Measurements from ENCODE around the gene DTWD1. TPM values are rescaled to one million over a fixed set of nuclear protein-coding genes. Genes with fewer than 3 reads are reported as not detected.
A peak's percentile ranks its signal among the peaks of the same experiment; 100 is the strongest.

Gene DTWD1
- total RNA-seq, 1 donor from 2014 or later = 41.2 TPM

DNA sequence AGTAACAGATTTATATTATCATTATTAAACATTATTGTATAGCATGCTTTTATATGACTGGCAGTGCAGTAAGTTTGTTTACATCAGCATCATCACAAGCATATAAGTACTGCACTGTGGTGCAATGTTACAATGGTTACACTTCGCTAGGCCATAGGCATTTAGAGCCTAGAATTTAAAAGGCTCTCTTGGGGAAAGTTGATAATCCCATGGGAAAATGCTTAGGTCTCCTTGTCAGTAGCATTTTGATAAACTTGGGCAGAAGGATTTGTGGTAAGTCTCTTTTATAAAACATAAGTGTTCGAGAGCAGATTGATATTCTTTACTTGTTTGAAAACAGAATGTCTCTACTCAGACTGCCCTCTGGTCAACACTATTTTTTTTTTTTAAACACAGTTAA, 7.5 kb downstream of the DTWD1 start:
- no peak overlapping the region for H3K4me3 Mint-ChIP-seq
- peaks cover 35% of the 10 kb centered on the region for H3K36me3 Mint-ChIP-seq
- H3K27me3 Mint-ChIP-seq (ENCODE audit: low read depth) = no peaks in the 10 kb centered on the region
- H3K4me1 Mint-ChIP-seq = peaks cover 15% of the 10 kb centered on the region
- no peak overlapping the region for H3K27ac Mint-ChIP-seq
- H3K9me3 Mint-ChIP-seq = peaks cover 10% of the 10 kb centered on the region
- TF ChIP-seq, protein P1, sequence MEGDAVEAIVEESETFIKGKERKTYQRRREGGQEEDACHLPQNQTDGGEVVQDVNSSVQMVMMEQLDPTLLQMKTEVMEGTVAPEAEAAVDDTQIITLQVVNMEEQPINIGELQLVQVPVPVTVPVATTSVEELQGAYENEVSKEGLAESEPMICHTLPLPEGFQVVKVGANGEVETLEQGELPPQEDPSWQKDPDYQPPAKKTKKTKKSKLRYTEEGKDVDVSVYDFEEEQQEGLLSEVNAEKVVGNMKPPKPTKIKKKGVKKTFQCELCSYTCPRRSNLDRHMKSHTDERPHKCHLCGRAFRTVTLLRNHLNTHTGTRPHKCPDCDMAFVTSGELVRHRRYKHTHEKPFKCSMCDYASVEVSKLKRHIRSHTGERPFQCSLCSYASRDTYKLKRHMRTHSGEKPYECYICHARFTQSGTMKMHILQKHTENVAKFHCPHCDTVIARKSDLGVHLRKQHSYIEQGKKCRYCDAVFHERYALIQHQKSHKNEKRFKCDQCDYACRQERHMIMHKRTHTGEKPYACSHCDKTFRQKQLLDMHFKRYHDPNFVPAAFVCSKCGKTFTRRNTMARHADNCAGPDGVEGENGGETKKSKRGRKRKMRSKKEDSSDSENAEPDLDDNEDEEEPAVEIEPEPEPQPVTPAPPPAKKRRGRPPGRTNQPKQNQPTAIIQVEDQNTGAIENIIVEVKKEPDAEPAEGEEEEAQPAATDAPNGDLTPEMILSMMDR (IDR thresholded peaks at IDR 0.05; ENCODE audit: unreplicated experiment) = no peak
- DNase-seq (ENCODE audit: low spot score in 2 of 2, unreplicated experiment in 2 of 2) = no peak

DNA sequence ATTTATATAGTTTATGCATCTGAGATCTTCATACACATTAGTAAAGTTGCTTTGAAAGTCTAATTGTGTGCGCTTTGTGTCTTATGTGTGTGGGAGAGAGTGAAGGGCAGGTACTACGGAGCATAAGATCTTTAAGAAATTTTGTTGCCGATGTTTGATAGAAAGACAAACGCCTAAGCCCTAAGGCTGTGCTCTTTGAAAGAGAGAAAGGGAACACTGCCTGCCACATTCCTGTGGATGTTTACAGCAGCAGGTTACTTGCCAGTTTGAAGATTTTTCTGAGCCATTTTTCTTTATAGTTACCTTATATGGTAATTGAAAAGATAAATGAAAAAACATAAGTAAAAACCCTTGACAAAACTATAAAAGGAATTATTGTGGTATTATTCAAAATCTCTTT, 17.0 kb downstream of the DTWD1 start:
- H3K9me3 Mint-ChIP-seq = no peaks in the 10 kb centered on the region
- H3K4me1 Mint-ChIP-seq = peaks cover 25% of the 10 kb centered on the region

DNA sequence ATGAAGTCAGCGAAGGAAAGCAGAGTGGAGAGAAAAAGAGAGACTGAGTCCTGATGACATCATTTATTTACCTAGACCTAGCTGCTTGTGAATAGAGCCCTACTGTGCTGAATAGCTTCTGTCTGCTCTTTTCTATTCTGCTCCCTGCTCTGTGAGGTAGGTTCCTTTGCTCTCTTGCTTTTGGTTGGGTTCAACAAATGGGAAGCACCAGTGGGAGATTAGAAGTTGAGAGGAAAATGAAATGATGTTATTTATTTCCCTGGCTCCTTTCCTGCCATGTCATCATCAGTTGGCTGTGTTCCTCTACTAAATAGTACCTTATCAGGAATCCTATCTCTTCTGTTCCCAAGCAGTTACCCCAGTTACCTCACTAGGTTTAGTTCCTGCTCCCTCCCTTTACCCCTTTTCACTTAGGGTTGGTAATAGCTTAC, 23.5 kb downstream of the DTWD1 start:
- Mint-ChIP-seq H3K27ac (peak overlapping the region; percentile 36), H3K9me3 (peaks cover 12% of the 10 kb centered on the region)

More for the DNA sequence above, 17.0 kb downstream of the DTWD1 start:
- Mint-ChIP-seq H3K27ac (peak overlapping the region; percentile 89), H3K27me3 (ENCODE audit: low read depth) (no peaks in the 10 kb centered on the region), H3K4me3 (peak overlapping the region; percentile 1), H3K36me3 (peaks cover 21% of the 10 kb centered on the region)
- TF ChIP-seq, protein P1 (IDR thresholded peaks at IDR 0.05; ENCODE audit: unreplicated experiment) = no peak
- DNase-seq (ENCODE audit: low spot score in 2 of 2, unreplicated experiment in 2 of 2) = no peak

DNA sequence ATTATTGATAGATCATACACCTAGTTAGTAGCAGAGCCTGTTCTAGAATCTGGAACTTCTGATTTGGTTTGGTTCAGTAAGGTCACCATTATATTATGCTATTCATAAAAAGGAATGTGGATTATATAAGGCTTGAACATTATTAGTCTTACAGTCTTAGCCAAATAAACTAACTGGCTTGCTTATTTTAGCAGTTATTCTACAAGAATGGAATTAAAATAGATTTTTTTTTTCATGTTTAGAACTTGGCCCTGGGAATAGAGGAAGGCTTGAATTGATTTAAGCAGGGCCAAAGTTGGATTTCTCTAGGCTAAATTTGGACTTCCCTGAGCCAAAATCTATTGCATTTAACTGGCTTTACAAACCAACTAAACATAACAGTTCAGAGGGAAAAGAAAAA, 24.4 kb downstream of the DTWD1 start:
- no peak overlapping the region for H3K4me3 Mint-ChIP-seq
- H3K27me3 Mint-ChIP-seq (ENCODE audit: low read depth) = no peaks in the 10 kb centered on the region
- peak overlapping the region; percentile 36 for H3K27ac Mint-ChIP-seq
- H3K4me1 Mint-ChIP-seq = peaks cover 31% of the 10 kb centered on the region
- H3K36me3 Mint-ChIP-seq = peaks cover 19% of the 10 kb centered on the region
- peaks cover 12% of the 10 kb centered on the region for H3K9me3 Mint-ChIP-seq
- TF ChIP-seq, protein P1 (IDR thresholded peaks at IDR 0.05; ENCODE audit: unreplicated experiment) = no peak
- DNase-seq (ENCODE audit: low spot score in 2 of 2, unreplicated experiment in 2 of 2) = no peak

More for the DNA sequence above, 23.5 kb downstream of the DTWD1 start:
- Mint-ChIP-seq H3K4me3 (no peak overlapping the region), H3K27me3 (ENCODE audit: low read depth) (no peaks in the 10 kb centered on the region), H3K4me1 (peaks cover 31% of the 10 kb centered on the region), H3K36me3 (peaks cover 19% of the 10 kb centered on the region)
- no peak for DNase-seq (ENCODE audit: low spot score in 2 of 2, unreplicated experiment in 2 of 2)
- TF ChIP-seq, protein P1 (IDR thresholded peaks at IDR 0.05; ENCODE audit: unreplicated experiment) = no peak

DNA sequence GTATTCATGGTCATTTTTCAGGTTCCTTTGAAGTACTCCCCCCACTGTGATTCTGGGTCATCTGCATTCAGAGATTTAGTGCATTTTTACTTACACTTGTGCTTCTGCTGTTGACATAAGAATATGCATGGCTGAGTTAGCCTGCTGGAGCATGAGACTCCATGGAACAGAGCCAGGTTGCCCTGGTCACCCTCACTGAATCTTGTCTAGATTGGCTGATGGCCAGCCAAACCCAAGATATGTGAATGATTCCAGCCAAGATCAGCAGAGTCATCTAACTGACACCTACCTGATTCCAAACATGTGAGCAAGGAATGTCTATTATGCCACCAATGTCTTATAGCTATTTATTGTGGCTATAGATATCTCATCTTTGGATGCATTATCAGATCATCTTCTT, 25.1 kb downstream of the DTWD1 start:
- H3K4me3 Mint-ChIP-seq = no peak overlapping the region
- peak in 1 of 2 experiments; percentile 39 for DNase-seq (ENCODE audit: low spot score in 2 of 2, unreplicated experiment in 2 of 2)
- H3K9me3 Mint-ChIP-seq = peaks cover 12% of the 10 kb centered on the region
- TF ChIP-seq, protein P1 (IDR thresholded peaks at IDR 0.05; ENCODE audit: unreplicated experiment) = no peak
- peak overlapping the region; percentile 72 for H3K27ac Mint-ChIP-seq
- peaks cover 17% of the 10 kb centered on the region for H3K36me3 Mint-ChIP-seq
- no peaks in the 10 kb centered on the region for H3K27me3 Mint-ChIP-seq (ENCODE audit: low read depth)
- peaks cover 31% of the 10 kb centered on the region for H3K4me1 Mint-ChIP-seq

GRCh38 chr15:49646891-49647290, 26.0 kb downstream of the DTWD1 start:
- TF ChIP-seq, protein P1 (IDR thresholded peaks at IDR 0.05; ENCODE audit: unreplicated experiment) = no peak

More at GRCh38 chr15:49646891-49647290, 26.0 kb downstream of the DTWD1 start:
- Mint-ChIP-seq H3K36me3 (peaks cover 13% of the 10 kb centered on the region), H3K27me3 (ENCODE audit: low read depth) (no peaks in the 10 kb centered on the region), H3K27ac (peak overlapping the region; percentile 72), H3K4me3 (no peak overlapping the region), H3K4me1 (peaks cover 31% of the 10 kb centered on the region), H3K9me3 (peaks cover 16% of the 10 kb centered on the region)
- no peak for DNase-seq (ENCODE audit: low spot score in 2 of 2, unreplicated experiment in 2 of 2)
